Suprapubic skin (tissue), 4 donors: ENCODE measurements around the gene ADK. TPM values are rescaled to one million over a fixed set of nuclear protein-coding genes. Genes with fewer than 3 reads are reported as not detected.
A peak's percentile ranks its signal among the peaks of the same experiment; 100 is the strongest.

Source experiments
- DNase-seq, 2 donors: peaks; one replicate each; pipeline ENCODE4 v3.0.0-alpha.2; 2019; ENCODE audit warnings: low spot score in 2 of 2
- H3K27ac ChIP-seq: fragments of 200-600 bp; sonication (generic); one replicate; pipeline ENCODE4 v1.5.1; 2019
- H3K27me3 ChIP-seq: fragments of 200-600 bp; sonication (generic); one replicate; pipeline ENCODE4 v1.5.1; 2019
- H3K36me3 ChIP-seq: fragments of 200-600 bp; sonication (generic); one replicate; pipeline ENCODE4 v1.5.1; 2019
- H3K4me1 ChIP-seq: fragments of 200-600 bp; sonication (generic); one replicate; pipeline ENCODE4 v1.5.1; 2019
- H3K4me3 ChIP-seq: fragments of 200-600 bp; sonication (generic); one replicate; pipeline ENCODE4 v1.5.1; 2019; ENCODE audit warnings: mild to moderate bottlenecking
- H3K9me3 ChIP-seq: fragments of 200-600 bp; sonication (generic); one replicate; pipeline ENCODE4 v1.5.1; 2019
- CTCF ChIP-seq, 2 donors: fragments of 200-600 bp in 1 of 2; fragments of 450-650 bp in 1 of 2; sonication (generic) in 1 of 2; IDR thresholded peaks; one replicate each; pipeline ENCODE4 v1.5.1; 2016 to 2019; ENCODE audit warnings: antibody characterized with exemption in 2 of 2, mild to moderate bottlenecking in 1 of 2, moderate library complexity in 1 of 2
- EP300 ChIP-seq: sonication (generic); formaldehyde crosslinking; IDR thresholded peaks from one replicate; pipeline ENCODE4 v1.6.1; 2017; ENCODE audit warnings: antibody characterized with exemption
- POLR2A ChIP-seq, 2 donors: fragments of 450-650 bp; IDR thresholded peaks; one replicate each; pipeline ENCODE4 v1.6.1; 2017; ENCODE audit warnings: antibody characterized with exemption in 2 of 2, mild to moderate bottlenecking in 2 of 2, moderate library complexity in 2 of 2
- POLR2AphosphoS5 ChIP-seq, 3 donors: sonication (generic); formaldehyde crosslinking; IDR thresholded peaks; one replicate each; pipeline ENCODE4 v1.6.1; 2017; ENCODE audit warnings: antibody characterized with exemption in 3 of 3
- WGBS: methylation state at CpG from one replicate; pipeline ENCODE4 v1.1.5; 2018; 5-methylcytosine and 5-hydroxymethylcytosine counted together
- total RNA-seq, 4 donors: library from RNA; depleted of rRNA; stranded (reverse); fragments of >200 nt; gene quantifications; one replicate each; pipeline ENCODE4 v1.1.0, GENCODE V29; 2016

Gene ADK
- total RNA-seq, 4 donors from 2014 or later, result 33.0 to 57.3 (median 48.0) TPM

- no peak overlapping the region for H3K27ac ChIP-seq
- H3K27me3 ChIP-seq, result no peaks in the 10 kb centered on the region
- no peaks in the 10 kb centered on the region for H3K9me3 ChIP-seq
- no peak for TF ChIP-seq CTCF (IDR thresholded peaks at IDR 0.05)
- no peak for TF ChIP-seq POLR2A (IDR thresholded peaks at IDR 0.05)
- no peaks in the 10 kb centered on the region for H3K36me3 ChIP-seq
- WGBS, result 48% methylated on average over 3 of the region's 3 CpGs
- no peak overlapping the region for H3K4me3 ChIP-seq
- H3K4me1 ChIP-seq, result peaks cover 47% of the 10 kb centered on the region
- DNase-seq, result no peak
These were observed 44.0 kb downstream of the ADK start for GRCh38 chr10:74194999-74195398.

GRCh38 chr10:74199315-74199714 lies 48.3 kb downstream of the ADK start:
- Histone ChIP-seq H3K4me1 (peaks cover 19% of the 10 kb centered on the region), H3K27me3 (no peaks in the 10 kb centered on the region), H3K4me3 (no peak overlapping the region), H3K27ac (no peak overlapping the region), H3K36me3 (no peaks in the 10 kb centered on the region), H3K9me3 (no peaks in the 10 kb centered on the region)
- 98% methylated on average over 4 of the region's 4 CpGs for WGBS
- no peak for TF ChIP-seq POLR2A (IDR thresholded peaks at IDR 0.05)
- no peak for TF ChIP-seq POLR2AphosphoS5 (IDR thresholded peaks at IDR 0.05)
- TF ChIP-seq EP300, result no peak
- no peak for TF ChIP-seq CTCF (IDR thresholded peaks at IDR 0.05)
- DNase-seq, result no peak

- Histone ChIP-seq H3K4me1 (peaks cover 19% of the 10 kb centered on the region), H3K4me3 (no peak overlapping the region), H3K27me3 (no peaks in the 10 kb centered on the region), H3K9me3 (no peaks in the 10 kb centered on the region), H3K36me3 (no peaks in the 10 kb centered on the region), H3K27ac (no peak overlapping the region)
- TF ChIP-seq POLR2A (IDR thresholded peaks at IDR 0.05), result no peak
- no peak for TF ChIP-seq EP300
- DNase-seq, result no peak
- 37% methylated on average over 2 of the region's 2 CpGs for WGBS
These were observed 51.3 kb downstream of the ADK start for GRCh38 chr10:74202356-74202755.

GRCh38 chr10:74206746-74207145 lies 55.7 kb downstream of the ADK start:
- peak in 1 of 2 donors; percentile 63 for DNase-seq
- Histone ChIP-seq H3K27ac (peak overlapping the region; percentile 81), H3K4me3 (no peak overlapping the region), H3K27me3 (no peaks in the 10 kb centered on the region), H3K4me1 (peaks cover 29% of the 10 kb centered on the region), H3K9me3 (no peaks in the 10 kb centered on the region), H3K36me3 (no peaks in the 10 kb centered on the region)
- no peak for TF ChIP-seq EP300
- TF ChIP-seq CTCF (IDR thresholded peaks at IDR 0.05), result no peak
- no peak for TF ChIP-seq POLR2A (IDR thresholded peaks at IDR 0.05)
- peak in 2 of 3 donors; percentile 27 to 73 for TF ChIP-seq POLR2AphosphoS5 (IDR thresholded peaks at IDR 0.05)
- WGBS, result 54% methylated on average over 6 of the region's 6 CpGs

GRCh38 chr10:74207691-74208480 lies 56.9 kb downstream of the ADK start:
- DNase-seq, result no peak
- no peaks in the 10 kb centered on the region for H3K27me3 ChIP-seq
- WGBS, result 37% methylated on average over 2 of the region's 7 CpGs
- peak overlapping the region; percentile 81 for H3K27ac ChIP-seq
- TF ChIP-seq POLR2AphosphoS5 (IDR thresholded peaks at IDR 0.05) (no peak), EP300 (no peak), CTCF (IDR thresholded peaks at IDR 0.05) (no peak), POLR2A (IDR thresholded peaks at IDR 0.05) (no peak)
- H3K36me3 ChIP-seq, result no peaks in the 10 kb centered on the region
- peaks cover 29% of the 10 kb centered on the region for H3K4me1 ChIP-seq
- H3K4me3 ChIP-seq, result no peak overlapping the region
- no peaks in the 10 kb centered on the region for H3K9me3 ChIP-seq
